ENCODE results near the gene MRPL24. TPM values are rescaled to one million over a fixed set of nuclear protein-coding genes. Genes with fewer than 3 reads are reported as not detected.

Gene MRPL24
- total and polyA plus RNA-seq, 9 of the 15 experiments (the other 6 are each of a cell fraction or from before 2014, with no cell fraction given) = 74.3 to 267 (median 113) TPM

DNA sequence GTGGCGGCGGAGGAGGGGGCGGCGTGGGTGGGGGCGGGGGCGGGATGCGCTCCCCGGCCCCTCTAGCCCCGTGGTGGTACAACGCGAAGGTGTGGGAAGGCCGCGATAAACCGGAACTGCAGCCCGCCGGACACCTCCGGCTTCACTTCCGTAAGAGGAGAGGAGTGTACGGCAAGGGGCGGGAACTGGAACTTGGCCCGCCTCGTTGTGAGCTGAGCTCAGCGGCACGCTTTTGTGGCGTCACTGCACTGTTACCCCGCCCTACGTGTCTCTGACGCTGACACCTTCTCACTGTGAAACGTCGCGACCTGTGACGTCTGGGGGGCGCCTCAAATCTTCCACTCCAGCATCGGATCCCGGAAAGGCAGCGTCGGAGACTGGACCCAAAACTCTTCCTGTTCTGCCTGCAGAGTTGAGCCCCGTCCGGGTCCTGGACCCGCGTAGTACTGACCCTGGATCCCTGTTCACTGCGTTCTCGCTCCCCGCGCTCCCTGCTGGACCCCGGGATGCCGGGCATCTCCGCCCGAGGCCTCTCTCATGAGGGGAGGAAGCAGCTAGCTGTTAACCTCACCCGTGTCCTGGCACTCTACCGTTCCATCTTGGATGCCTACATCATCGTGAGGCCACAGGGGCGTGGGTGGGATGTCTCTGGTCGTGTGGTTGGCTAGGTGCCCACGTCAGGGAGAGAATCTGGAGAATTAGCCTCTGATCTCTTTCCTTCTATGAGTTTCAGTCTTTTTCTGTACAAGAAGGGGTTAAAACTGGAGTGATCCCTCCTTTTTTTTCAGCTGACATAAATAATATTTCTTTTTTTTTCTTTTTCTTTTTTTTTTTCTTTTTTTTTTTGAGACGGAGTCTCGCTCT, 12.1 kb downstream of the MRPL24 start, which contains the start of gene ISG20L2 (continued):
- TF ChIP-seq, protein P1, sequence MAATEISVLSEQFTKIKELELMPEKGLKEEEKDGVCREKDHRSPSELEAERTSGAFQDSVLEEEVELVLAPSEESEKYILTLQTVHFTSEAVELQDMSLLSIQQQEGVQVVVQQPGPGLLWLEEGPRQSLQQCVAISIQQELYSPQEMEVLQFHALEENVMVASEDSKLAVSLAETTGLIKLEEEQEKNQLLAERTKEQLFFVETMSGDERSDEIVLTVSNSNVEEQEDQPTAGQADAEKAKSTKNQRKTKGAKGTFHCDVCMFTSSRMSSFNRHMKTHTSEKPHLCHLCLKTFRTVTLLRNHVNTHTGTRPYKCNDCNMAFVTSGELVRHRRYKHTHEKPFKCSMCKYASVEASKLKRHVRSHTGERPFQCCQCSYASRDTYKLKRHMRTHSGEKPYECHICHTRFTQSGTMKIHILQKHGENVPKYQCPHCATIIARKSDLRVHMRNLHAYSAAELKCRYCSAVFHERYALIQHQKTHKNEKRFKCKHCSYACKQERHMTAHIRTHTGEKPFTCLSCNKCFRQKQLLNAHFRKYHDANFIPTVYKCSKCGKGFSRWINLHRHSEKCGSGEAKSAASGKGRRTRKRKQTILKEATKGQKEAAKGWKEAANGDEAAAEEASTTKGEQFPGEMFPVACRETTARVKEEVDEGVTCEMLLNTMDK (IDR thresholded peaks at IDR 0.05; ENCODE audit: borderline replicate concordance, insufficient read depth, low read depth, low read length, poor library complexity, severe bottlenecking) = no peak
- TF ChIP-seq, protein P2, sequence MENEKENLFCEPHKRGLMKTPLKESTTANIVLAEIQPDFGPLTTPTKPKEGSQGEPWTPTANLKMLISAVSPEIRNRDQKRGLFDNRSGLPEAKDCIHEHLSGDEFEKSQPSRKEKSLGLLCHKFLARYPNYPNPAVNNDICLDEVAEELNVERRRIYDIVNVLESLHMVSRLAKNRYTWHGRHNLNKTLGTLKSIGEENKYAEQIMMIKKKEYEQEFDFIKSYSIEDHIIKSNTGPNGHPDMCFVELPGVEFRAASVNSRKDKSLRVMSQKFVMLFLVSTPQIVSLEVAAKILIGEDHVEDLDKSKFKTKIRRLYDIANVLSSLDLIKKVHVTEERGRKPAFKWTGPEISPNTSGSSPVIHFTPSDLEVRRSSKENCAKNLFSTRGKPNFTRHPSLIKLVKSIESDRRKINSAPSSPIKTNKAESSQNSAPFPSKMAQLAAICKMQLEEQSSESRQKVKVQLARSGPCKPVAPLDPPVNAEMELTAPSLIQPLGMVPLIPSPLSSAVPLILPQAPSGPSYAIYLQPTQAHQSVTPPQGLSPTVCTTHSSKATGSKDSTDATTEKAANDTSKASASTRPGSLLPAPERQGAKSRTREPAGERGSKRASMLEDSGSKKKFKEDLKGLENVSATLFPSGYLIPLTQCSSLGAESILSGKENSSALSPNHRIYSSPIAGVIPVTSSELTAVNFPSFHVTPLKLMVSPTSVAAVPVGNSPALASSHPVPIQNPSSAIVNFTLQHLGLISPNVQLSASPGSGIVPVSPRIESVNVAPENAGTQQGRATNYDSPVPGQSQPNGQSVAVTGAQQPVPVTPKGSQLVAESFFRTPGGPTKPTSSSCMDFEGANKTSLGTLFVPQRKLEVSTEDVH (IDR thresholded peaks at IDR 0.05; ENCODE audit: low read depth, partially characterized antibody) = peak; percentile 83
- peak; percentile 58 to 86 for TF ChIP-seq FOXK2 (conservative IDR thresholded peaks at IDR 0.05 in 1 of 2, IDR thresholded peaks at IDR 0.05 in 1 of 2; ENCODE audit: low read depth in 2 of 2)
- peak; percentile 97 for TF ChIP-seq ELF1 (tag; IDR thresholded peaks at IDR 0.05)
- no peak for TF ChIP-seq SRSF3 (IDR thresholded peaks at IDR 0.05; ENCODE audit: insufficient read depth, low read length)
- TF ChIP-seq, protein P3, sequence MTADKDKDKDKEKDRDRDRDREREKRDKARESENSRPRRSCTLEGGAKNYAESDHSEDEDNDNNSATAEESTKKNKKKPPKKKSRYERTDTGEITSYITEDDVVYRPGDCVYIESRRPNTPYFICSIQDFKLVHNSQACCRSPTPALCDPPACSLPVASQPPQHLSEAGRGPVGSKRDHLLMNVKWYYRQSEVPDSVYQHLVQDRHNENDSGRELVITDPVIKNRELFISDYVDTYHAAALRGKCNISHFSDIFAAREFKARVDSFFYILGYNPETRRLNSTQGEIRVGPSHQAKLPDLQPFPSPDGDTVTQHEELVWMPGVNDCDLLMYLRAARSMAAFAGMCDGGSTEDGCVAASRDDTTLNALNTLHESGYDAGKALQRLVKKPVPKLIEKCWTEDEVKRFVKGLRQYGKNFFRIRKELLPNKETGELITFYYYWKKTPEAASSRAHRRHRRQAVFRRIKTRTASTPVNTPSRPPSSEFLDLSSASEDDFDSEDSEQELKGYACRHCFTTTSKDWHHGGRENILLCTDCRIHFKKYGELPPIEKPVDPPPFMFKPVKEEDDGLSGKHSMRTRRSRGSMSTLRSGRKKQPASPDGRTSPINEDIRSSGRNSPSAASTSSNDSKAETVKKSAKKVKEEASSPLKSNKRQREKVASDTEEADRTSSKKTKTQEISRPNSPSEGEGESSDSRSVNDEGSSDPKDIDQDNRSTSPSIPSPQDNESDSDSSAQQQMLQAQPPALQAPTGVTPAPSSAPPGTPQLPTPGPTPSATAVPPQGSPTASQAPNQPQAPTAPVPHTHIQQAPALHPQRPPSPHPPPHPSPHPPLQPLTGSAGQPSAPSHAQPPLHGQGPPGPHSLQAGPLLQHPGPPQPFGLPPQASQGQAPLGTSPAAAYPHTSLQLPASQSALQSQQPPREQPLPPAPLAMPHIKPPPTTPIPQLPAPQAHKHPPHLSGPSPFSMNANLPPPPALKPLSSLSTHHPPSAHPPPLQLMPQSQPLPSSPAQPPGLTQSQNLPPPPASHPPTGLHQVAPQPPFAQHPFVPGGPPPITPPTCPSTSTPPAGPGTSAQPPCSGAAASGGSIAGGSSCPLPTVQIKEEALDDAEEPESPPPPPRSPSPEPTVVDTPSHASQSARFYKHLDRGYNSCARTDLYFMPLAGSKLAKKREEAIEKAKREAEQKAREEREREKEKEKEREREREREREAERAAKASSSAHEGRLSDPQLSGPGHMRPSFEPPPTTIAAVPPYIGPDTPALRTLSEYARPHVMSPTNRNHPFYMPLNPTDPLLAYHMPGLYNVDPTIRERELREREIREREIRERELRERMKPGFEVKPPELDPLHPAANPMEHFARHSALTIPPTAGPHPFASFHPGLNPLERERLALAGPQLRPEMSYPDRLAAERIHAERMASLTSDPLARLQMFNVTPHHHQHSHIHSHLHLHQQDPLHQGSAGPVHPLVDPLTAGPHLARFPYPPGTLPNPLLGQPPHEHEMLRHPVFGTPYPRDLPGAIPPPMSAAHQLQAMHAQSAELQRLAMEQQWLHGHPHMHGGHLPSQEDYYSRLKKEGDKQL (CRISPR knock-in tag; IDR thresholded peaks at IDR 0.05; ENCODE audit: borderline replicate concordance) = no peak
- TF ChIP-seq GATA2 (CRISPR knock-in tag; IDR thresholded peaks at IDR 0.05) = no peak
- no peak for TF ChIP-seq DMBX1 (CRISPR knock-in tag; IDR thresholded peaks at IDR 0.05; ENCODE audit: borderline replicate concordance)
- TF ChIP-seq RBM34 (IDR thresholded peaks at IDR 0.05; ENCODE audit: borderline replicate concordance, insufficient read depth, low read length) = no peak
- TF ChIP-seq RBM17 (IDR thresholded peaks at IDR 0.05; ENCODE audit: borderline replicate concordance, low read depth, low read length) = no peak
- TF ChIP-seq, protein P4, sequence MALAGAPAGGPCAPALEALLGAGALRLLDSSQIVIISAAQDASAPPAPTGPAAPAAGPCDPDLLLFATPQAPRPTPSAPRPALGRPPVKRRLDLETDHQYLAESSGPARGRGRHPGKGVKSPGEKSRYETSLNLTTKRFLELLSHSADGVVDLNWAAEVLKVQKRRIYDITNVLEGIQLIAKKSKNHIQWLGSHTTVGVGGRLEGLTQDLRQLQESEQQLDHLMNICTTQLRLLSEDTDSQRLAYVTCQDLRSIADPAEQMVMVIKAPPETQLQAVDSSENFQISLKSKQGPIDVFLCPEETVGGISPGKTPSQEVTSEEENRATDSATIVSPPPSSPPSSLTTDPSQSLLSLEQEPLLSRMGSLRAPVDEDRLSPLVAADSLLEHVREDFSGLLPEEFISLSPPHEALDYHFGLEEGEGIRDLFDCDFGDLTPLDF (CRISPR knock-in tag; IDR thresholded peaks at IDR 0.05) = no peak
- TF ChIP-seq RBM15 (IDR thresholded peaks at IDR 0.05; ENCODE audit: insufficient read depth, low read length) = no peak
